GM12873 (cell line): ENCODE results near the gene SMARCB1.

Experiments used
- TF ChIP-seq, protein P1 (sequence below): IDR thresholded peaks from 2 replicates; pipeline ENCODE4 v1.5.1; 2012; ENCODE audit warnings: low read depth, mild to moderate bottlenecking, moderate library complexity, low read length, control low read depth; ENCODE audit not compliant: insufficient read depth; ENCODE audit errors: missing control alignments

SMARCB1 gene

DNA sequence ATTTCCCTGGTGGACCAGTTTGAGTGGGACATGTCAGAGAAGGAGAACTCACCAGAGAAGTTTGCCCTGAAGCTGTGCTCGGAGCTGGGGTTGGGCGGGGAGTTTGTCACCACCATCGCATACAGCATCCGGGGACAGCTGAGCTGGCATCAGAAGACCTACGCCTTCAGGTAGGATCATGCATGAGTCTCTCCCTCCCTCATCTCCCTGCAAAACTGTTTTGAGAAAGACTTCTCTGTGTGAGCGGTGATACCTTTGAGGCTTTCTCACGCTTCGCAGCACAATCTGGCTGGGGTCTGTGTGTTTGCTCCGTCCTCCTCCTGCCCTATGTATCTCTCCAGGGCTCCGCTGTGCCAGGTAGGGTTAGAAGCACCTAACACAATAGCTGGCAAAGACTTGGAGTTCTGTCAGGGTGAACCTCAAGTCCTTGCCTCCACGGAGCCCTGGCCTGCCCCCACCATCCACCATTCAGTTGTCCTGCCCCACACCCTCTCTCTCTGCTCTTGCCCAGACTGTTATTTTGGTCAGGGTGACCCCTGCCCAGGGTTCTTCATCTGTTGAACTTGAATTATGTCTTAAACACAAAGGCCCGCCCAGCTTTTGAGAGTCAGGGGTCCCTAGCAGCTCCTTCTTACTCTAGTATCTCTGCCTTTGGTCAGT, 38.6 kb downstream of the SMARCB1 start:
- TF ChIP-seq, protein P1, sequence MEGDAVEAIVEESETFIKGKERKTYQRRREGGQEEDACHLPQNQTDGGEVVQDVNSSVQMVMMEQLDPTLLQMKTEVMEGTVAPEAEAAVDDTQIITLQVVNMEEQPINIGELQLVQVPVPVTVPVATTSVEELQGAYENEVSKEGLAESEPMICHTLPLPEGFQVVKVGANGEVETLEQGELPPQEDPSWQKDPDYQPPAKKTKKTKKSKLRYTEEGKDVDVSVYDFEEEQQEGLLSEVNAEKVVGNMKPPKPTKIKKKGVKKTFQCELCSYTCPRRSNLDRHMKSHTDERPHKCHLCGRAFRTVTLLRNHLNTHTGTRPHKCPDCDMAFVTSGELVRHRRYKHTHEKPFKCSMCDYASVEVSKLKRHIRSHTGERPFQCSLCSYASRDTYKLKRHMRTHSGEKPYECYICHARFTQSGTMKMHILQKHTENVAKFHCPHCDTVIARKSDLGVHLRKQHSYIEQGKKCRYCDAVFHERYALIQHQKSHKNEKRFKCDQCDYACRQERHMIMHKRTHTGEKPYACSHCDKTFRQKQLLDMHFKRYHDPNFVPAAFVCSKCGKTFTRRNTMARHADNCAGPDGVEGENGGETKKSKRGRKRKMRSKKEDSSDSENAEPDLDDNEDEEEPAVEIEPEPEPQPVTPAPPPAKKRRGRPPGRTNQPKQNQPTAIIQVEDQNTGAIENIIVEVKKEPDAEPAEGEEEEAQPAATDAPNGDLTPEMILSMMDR, result no peak

DNA sequence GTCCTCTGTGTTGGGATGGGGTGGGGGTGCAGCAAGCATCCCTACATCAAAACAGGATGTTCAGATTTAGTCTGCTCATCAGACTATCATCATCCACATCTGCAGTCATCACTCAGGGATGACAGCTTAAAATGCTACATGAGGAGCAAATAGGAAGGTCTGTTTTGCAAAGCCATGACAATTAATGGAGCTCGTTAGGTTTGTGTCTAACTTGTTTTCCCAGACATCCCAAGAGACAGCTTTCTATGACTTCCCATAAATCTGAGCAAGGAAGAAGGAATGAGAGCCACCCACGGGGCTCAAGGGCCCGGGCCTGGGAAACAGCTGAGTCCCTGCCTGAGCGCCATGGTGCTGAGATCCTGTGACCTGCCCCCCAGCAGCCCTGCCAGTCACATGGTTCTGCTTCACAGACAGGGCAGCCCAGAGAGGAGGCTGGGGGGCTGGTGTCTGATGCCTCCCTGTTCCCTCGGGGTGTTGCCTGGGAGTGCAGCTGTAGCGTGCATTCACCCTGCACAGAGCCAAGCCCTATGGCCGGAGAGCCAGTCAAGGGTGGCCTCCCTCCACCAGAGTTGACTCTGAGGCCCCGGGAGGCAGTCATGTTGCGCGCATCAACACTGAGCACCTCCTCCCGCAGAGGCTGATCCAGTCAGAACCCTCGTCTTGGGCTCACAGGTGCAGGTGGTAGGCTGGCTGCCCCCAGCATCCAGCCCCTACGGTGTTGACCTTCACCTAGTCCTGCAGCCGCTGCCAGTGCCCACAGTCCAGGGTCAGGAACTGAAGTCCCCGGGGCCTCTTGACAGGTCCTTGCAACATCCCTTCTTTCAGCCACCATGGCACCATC, 40.0 kb downstream of the SMARCB1 start:
- TF ChIP-seq, protein P1, result no peak

DNA sequence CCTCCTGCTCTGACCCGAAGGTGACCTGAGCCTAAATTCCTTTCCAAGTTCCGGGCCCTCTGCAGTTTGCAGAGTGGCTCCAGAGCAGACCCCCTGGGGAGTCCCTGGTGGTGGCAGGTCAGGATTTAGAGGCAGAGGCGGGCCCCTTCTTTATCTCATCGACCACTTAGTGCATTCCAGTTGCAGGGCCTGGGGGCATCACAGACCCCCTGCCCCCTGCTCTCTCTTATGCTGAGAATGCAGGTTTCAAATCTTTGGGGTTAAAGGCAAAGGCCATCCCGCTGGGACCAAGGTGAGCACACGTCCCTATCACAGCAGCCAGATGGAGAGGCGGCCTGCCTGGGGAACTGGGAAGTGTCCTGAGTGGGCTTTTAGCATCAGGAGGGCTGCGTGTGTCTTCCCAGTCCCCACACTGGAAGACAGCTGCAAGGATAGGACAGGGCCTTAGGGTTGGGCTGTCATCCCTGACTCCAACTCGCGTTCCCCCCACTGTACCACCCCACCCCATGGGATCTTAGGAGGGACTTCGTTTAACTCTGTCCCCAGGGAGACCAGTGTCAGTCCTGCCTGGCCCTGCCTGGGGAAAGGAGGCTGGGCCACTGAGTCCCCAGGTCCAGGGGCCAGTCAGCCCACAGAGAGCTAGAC, 40.7 kb downstream of the SMARCB1 start:
- TF ChIP-seq, protein P1, result no peak

DNA sequence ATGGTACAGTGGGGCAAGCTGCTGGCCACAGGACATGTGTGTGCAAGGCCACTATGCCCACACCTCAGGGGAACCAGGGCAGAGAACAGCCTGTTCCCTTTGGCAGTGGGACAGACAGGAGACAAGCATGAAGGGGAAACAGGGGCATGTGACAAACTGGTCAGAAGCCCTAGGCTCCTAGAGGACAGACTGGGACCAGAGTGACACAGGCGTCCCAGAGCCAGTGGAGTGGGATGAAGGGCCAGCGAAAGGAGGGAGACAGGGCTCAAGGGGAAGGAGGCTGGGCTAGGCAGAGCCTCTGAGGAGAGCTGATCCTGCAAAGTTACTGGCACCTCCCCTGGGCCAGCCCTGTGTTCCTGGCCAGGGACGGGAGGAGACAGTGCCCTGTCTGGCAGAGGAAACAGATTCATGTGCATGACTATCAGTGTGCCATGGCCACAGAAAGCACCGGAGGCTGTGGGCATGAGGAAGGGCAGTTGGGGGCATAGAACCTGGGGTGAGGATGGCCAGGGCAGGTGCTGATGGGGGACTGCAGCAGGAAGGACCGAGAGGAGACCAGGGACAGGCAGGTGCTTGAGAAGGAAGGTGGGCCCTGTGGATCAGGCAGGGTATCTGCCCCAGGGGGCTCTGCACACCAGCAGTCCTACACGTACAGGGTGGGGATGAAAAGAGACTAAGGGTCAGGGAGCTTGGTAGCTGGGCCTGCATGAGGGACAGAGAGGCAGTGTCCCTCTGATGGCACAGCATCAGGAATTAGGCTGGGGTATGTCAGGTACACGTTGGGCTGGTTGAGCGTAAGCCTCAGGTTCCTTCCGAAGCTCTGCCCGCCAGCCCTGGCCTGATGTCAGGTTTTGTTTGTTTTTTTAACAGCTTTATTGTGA, 42.3 kb downstream of the SMARCB1 start:
- TF ChIP-seq, protein P1, result no peak

DNA sequence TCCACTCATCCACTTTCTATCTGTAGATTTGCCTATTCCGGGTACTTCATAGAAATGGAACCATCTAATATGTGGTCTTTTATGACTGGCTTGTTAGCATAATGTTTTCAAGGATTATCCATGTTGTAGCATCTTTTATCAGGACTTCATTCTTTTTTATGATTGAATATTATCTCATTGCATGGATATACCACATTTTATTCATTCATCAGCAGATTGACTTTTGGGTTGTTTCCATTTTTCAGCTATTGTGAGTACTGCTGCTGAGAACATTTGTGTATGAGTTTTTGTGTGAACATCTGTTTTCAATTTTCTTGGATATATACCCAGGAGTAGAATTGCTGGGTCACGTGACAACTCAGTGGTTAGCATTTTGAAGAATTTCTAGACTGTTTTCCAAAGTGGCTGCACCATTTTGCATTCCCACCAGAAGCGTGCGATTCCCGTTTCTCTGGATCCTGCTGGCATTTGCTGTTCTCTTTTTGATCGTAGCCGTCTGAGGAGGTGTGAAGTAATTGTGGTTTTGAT, 43.1 kb downstream of the SMARCB1 start:
- TF ChIP-seq, protein P1, result no peak

DNA sequence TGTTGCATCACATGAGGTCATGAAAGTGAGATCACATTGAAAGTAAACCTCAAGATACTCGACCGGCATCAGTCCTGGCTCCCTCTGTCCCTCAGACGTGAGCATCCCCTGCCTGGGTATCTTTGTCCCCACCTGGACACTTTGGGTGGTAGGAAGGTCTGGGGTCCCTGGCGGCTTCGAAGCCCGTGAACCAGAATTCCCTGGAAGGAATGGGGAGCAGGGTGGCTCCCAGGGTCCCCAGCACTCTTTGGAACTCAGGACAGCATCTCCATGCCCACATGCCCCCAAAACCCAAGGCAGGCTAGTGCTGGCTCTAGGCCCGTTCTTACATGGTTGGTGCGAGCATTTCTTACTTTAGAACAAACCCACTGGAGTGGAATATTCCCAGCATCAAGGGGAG, 44.5 kb downstream of the SMARCB1 start:
- TF ChIP-seq, protein P1, result no peak
